OCI-LY1 (cell line): ENCODE results near the gene LIPC.

Experiments used
- H2AFZ ChIP-seq: fragments of 200-600 bp; sonication (generic), shearing (Covaris generic); 2 replicates; pipeline ENCODE4 v1.6.0; 2014; ENCODE audit warnings: antibody characterized with exemption, mild to moderate bottlenecking, low read length
- H3F3A ChIP-seq: fragments of 200-600 bp; sonication (generic), shearing (Covaris generic); 2 replicates; pipeline ENCODE4 v1.6.0; 2014; ENCODE audit warnings: mild to moderate bottlenecking, antibody characterized with exemption, low read length, moderate library complexity; ENCODE audit not compliant: insufficient read depth
- H3K27ac ChIP-seq: fragments of 200-600 bp; sonication (generic); 2 replicates; pipeline ENCODE4 v1.5.1; 2014; ENCODE audit warnings: low read length, mixed run types, mild to moderate bottlenecking, low read depth; ENCODE audit not compliant: poor library complexity, severe bottlenecking
- H3K27me3 ChIP-seq: fragments of 200-600 bp; sonication (generic); 2 replicates; pipeline ENCODE4 v1.6.0; 2014; ENCODE audit warnings: antibody characterized with exemption, mild to moderate bottlenecking, low read length, moderate library complexity; ENCODE audit not compliant: insufficient read depth
- H3K36me3 ChIP-seq: fragments of 200-600 bp; sonication (generic); 2 replicates; pipeline ENCODE4 v1.6.1; 2014; ENCODE audit warnings: mild to moderate bottlenecking, antibody characterized with exemption, low read length, moderate library complexity, mixed read lengths; ENCODE audit not compliant: insufficient read depth
- H3K4me1 ChIP-seq: fragments of 200-600 bp; sonication (generic); 2 replicates; pipeline ENCODE4 v1.5.1; 2014; ENCODE audit warnings: mild to moderate bottlenecking, low read length, moderate library complexity; ENCODE audit not compliant: insufficient read depth, severe bottlenecking
- H3K4me2 ChIP-seq: fragments of 200-600 bp; sonication (generic), shearing (Covaris generic); 2 replicates; pipeline ENCODE4 v1.6.1; 2014; ENCODE audit warnings: low read length
- H3K4me3 ChIP-seq: fragments of 200-600 bp; sonication (generic); 2 replicates; pipeline ENCODE4 v1.5.1; 2014; ENCODE audit warnings: low read length, low read depth, mild to moderate bottlenecking, mixed read lengths; ENCODE audit not compliant: poor library complexity, severe bottlenecking
- H3K79me2 ChIP-seq: fragments of 200-600 bp; shearing (Covaris generic); 2 replicates; pipeline ENCODE4 v1.6.1; 2016; ENCODE audit warnings: mixed run types, low read length, mixed read lengths; ENCODE audit not compliant: insufficient read depth
- H3K9ac ChIP-seq: fragments of 200-600 bp; sonication (generic), shearing (Covaris generic); 2 replicates; pipeline ENCODE4 v1.6.1; 2014; ENCODE audit warnings: mild to moderate bottlenecking, low read length, mixed read lengths
- H3K9me2 ChIP-seq: fragments of 200-600 bp; sonication (generic), shearing (Covaris generic); 2 replicates; pipeline ENCODE4 v1.6.1; 2014; ENCODE audit warnings: low read depth, mild to moderate bottlenecking, low read length, mixed read lengths
- H3K9me3 ChIP-seq: fragments of 200-600 bp; shearing (Covaris generic); 2 replicates; pipeline ENCODE4 v1.6.1; 2014; ENCODE audit warnings: low read length, mixed read lengths
- H4K20me1 ChIP-seq: fragments of 200-600 bp; sonication (generic), shearing (Covaris generic); 2 replicates; pipeline ENCODE4 v1.6.0; 2016; ENCODE audit warnings: mild to moderate bottlenecking, low read length; ENCODE audit not compliant: insufficient read depth
- CTCF ChIP-seq: fragments of 200-600 bp; sonication (generic), shearing (Covaris generic); IDR thresholded peaks from 2 replicates; pipeline ENCODE4 v1.5.1; 2017; ENCODE audit warnings: mild to moderate bottlenecking, antibody characterized with exemption, low read length, moderate library complexity, mixed read lengths
- EZH2 ChIP-seq: fragments of 200-600 bp; sonication (generic), shearing (Covaris generic); IDR thresholded peaks from 2 replicates; pipeline ENCODE4 v1.8.0; 2017; ENCODE audit warnings: borderline replicate concordance, mixed run types, mild to moderate bottlenecking, antibody characterized with exemption, low read length, moderate library complexity, mixed read lengths

LIPC gene

GRCh38 chr15:58416963-58417362 lies 14.8 kb upstream of the LIPC start:
- H4K20me1 ChIP-seq: no peaks in the 10 kb centered on the region
- H3K4me1 ChIP-seq: no peaks in the 10 kb centered on the region
- no peaks in the 10 kb centered on the region for H3K9me2 ChIP-seq
- H3K4me3 ChIP-seq: no peak overlapping the region
- no peaks in the 10 kb centered on the region for H3F3A ChIP-seq
- no peak overlapping the region for H3K27ac ChIP-seq
- no peaks in the 10 kb centered on the region for H3K79me2 ChIP-seq
- H2AFZ ChIP-seq: no peak overlapping the region
- H3K9me3 ChIP-seq: no peaks in the 10 kb centered on the region
- no peak overlapping the region for H3K4me2 ChIP-seq
- no peak for TF ChIP-seq CTCF
- no peak for TF ChIP-seq EZH2
- no peaks in the 10 kb centered on the region; the same call in 1 of the 2 replicates for H3K36me3 ChIP-seq
- H3K9ac ChIP-seq: no peak overlapping the region
- H3K27me3 ChIP-seq: no peaks in the 10 kb centered on the region

- H3K79me2 ChIP-seq: no peaks in the 10 kb centered on the region
- H2AFZ ChIP-seq: no peak overlapping the region
- no peaks in the 10 kb centered on the region for H3F3A ChIP-seq
- H3K9me3 ChIP-seq: no peaks in the 10 kb centered on the region
- H3K27me3 ChIP-seq: no peaks in the 10 kb centered on the region
- no peaks in the 10 kb centered on the region; the same call in 1 of the 2 replicates for H3K36me3 ChIP-seq
- no peak overlapping the region for H3K9ac ChIP-seq
- H3K4me1 ChIP-seq: no peaks in the 10 kb centered on the region
- H3K9me2 ChIP-seq: no peaks in the 10 kb centered on the region
- H3K4me2 ChIP-seq: no peak overlapping the region
- no peak overlapping the region for H3K4me3 ChIP-seq
- H3K27ac ChIP-seq: no peak overlapping the region
- TF ChIP-seq CTCF: no peak
- H4K20me1 ChIP-seq: no peaks in the 10 kb centered on the region
Observed at GRCh38 chr15:58418135-58418534, 13.7 kb upstream of the LIPC start.

- Histone ChIP-seq H3K9me3 (no peaks in the 10 kb centered on the region), H3K79me2 (no peaks in the 10 kb centered on the region), H3K27me3 (no peaks in the 10 kb centered on the region), H2AFZ (no peak overlapping the region), H3K4me2 (no peak overlapping the region), H3K9ac (no peak overlapping the region), H3F3A (no peaks in the 10 kb centered on the region), H3K4me3 (no peak overlapping the region), H3K9me2 (no peaks in the 10 kb centered on the region), H4K20me1 (no peaks in the 10 kb centered on the region), H3K36me3 (no peaks in the 10 kb centered on the region; the same call in 1 of the 2 replicates), H3K27ac (no peak overlapping the region), H3K4me1 (no peaks in the 10 kb centered on the region)
- TF ChIP-seq EZH2 (no peak), CTCF (no peak)
Observed at GRCh38 chr15:58419803-58420524, 11.8 kb upstream of the LIPC start.
